AG08396 (cell line): Measurements from ENCODE around the gene ADRB1.

Experiments
- DNase-seq: peaks from one replicate; pipeline ENCODE4 v3.0.0; 2012; ENCODE audit warnings: low spot score, mixed read lengths

The ADRB1 gene

GRCh38 chr10:114043532-114044246 lies at the start of gene ADRB1:
ADRB1 (plus strand) TSS chr10:114043866; CDS start chr10:114044133, 267 bp downstream.
- peak; percentile 48 for DNase-seq

- no peak for DNase-seq
Observed at GRCh38 chr10:113995201-113995600, 48.5 kb upstream of the ADRB1 start.

GRCh38 chr10:113997428-113997827 lies 46.2 kb upstream of the ADRB1 start:
- DNase-seq: no peak

- DNase-seq: no peak
Observed at GRCh38 chr10:113999531-113999930, 44.1 kb upstream of the ADRB1 start.

GRCh38 chr10:114000457-114001010 lies 43.1 kb upstream of the ADRB1 start:
- no peak for DNase-seq

DNA sequence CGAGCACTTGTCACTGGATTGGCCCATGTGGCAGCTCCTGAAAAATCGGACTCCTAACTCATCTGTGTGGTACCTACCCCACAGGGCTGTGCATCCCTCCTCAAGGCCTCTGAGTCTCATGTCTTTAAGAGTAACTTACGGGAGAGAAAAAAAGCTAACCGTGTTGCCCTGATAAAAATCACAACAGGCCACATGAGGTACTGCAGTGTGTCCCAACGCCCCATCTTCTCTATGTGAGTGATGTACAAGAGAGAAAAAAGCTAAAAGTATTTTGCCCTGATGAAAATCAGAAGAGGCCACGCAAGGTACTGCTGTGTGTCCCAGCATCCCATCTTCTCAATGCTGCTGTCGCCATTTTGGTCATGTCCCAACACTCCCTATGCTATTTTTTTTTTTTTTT lies 41.2 kb upstream of the ADRB1 start:
- DNase-seq: no peak

DNA sequence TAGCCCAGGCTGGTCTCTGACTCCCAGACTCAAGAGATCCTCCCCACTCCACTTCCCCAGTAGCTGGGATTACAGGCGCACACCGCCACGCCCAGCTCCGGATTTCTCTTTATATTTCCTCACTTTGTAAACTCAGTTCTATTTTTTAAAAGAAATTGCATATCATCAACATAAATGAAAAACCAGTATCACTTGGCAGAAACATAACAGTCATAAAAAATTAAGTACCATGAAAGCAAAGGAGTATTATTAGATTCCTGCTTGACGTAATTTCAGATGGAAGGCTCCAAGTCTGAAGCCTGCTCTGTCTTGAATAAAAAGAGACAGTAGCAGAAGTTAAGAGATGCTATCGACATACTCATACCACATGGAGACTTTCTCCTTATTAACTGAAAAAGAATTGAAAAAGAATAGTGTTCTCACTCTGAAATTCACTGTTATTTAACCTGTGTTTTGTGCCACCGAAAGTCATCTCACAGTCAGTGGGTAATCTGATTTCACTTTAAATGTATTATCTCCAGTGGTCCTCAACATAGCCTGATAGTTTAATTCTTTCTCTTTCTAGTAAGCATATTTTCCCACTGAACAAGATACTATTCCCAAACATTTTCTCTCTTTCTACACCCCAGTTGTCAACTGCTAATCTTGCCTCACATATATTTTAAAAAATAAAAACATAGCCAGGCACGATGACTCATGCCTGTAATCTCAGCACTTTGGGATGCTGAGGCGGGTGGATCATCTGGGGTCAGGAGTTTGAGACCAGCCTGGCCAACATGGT lies 40.3 kb upstream of the ADRB1 start:
- DNase-seq: no peak

DNA sequence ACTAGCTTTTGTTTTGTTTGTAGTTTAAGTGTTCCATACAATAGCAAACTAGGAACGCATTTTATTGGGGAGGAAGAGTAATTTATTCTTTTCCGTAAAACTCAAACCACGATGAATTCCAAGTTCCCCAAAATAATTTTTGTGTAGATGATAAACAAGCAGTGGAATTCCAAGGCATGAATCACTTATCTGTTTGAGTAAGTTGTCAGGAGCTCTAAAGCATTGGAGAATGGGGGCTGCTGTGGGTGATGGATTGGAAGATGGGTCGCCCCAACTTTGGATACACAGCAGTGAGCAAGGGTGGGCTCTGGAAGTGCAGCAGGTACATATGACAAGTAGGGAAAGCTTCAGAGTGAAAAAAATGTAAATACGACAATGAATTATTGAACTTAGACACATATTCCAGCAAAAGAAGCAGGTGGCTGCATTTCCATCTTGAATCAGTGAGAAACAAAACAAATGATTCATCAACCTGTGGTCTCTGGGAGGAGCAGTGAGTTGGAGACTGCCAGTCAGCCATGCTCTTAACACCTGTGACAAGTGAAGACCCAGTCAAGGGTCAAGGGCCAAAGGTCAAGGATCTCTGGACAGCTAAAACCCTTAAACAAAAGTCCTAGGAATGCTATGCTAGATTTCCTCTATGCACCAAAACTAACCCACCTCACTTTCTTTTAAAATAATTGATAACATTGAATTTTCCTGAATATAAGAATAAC lies 34.2 kb upstream of the ADRB1 start:
- DNase-seq: no peak

DNA sequence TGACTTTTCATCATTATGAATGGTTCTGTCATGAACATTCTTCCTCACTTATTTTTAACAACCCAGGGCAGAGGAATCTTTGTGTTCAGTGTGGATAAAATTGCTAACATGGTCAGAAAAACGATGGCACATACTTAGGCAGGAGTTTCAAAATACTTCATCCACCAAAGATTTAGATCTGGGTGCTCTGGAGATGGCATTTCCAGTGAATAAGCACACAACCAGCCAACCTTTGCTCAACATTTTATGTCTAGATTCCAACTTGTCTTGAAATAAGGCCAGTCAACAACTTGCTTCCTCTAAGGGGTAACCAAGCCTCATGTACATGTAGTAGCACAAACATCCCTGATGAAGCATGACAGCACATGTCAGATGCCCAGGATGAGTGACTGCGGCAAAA lies 33.4 kb upstream of the ADRB1 start:
- no peak for DNase-seq

DNA sequence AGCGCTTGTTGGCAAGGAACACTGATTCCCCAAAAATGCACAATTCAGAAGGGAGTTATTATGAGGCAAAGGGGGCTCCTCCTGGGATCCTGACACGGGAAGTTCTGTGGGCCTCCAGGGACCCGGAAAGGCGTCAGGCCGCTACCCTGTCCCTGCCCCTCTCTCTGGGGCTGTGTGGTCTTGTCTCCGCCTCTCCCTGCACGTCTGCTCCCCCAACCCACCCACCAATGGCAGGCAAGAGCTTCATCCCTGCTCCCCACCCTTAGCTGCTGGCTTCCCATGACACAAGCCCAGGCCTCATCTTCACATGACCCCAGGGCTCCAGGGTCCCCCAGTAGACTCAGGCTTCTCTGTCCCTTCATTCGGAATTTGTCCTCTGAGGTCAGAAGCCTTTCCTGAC lies 31.0 kb upstream of the ADRB1 start:
- DNase-seq: no peak

- no peak for DNase-seq
Observed at GRCh38 chr10:114015708-114016107, 28.0 kb upstream of the ADRB1 start.

DNA sequence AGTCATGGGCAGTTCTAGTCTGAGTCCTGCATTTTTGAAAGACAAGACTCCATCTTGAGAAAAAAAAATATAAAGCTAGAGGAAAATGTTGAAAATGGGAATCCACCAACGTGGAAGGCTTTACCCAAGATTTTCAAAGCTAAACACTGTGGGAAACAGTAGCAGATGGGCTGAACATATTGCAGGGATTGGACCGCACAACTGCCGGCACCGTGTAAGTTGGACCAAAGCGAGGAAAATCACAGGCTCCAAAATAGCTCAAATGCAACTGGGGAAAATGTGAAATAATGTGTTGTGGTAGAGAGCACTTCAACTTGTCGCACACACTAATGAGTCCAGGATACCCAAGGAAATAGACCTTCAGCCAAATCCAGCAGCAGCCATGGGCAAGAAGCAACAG lies 26.4 kb upstream of the ADRB1 start:
- no peak for DNase-seq

GRCh38 chr10:114017873-114018272 lies 25.8 kb upstream of the ADRB1 start:
- no peak for DNase-seq

DNA sequence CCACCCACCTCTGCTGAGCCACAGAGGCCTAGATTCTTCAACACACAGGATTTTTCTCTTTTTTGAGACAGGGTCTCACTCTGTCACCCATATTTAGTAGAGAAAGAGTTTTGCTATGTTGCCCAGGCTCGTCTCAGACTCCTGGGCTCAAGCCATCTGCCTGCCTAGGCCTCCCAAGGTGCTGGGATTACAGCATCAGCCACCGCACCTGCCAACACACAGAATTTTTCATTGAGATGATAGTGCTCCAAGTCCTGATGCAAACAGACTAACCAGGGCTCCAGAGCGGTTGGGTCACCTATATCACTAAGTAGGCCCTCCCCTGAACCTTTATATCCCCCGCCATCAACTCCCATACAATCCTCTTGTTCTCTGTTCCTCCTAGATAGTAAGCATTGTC lies 24.4 kb upstream of the ADRB1 start:
- no peak for DNase-seq

DNA sequence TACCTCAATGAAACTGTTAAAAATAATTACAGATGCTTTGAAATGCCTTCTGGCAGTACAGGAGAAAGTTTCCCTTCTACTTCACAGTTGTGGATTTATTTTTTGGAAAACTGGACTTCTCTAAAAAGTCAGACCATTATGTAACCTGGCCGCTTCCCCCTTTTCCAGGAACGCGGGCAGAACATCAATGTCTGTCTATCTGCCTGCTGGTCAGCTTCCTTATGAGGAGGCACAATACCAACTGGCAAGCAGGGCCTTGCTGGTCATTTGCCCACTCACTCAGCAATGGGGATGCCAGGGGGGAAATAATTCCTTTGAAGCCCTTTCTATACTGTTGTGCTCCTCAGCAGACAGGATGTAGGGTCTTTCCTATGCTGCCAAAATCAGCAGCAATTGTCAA lies 22.5 kb upstream of the ADRB1 start:
- DNase-seq: no peak

GRCh38 chr10:114021717-114022680 lies 21.7 kb upstream of the ADRB1 start:
- DNase-seq: no peak

DNA sequence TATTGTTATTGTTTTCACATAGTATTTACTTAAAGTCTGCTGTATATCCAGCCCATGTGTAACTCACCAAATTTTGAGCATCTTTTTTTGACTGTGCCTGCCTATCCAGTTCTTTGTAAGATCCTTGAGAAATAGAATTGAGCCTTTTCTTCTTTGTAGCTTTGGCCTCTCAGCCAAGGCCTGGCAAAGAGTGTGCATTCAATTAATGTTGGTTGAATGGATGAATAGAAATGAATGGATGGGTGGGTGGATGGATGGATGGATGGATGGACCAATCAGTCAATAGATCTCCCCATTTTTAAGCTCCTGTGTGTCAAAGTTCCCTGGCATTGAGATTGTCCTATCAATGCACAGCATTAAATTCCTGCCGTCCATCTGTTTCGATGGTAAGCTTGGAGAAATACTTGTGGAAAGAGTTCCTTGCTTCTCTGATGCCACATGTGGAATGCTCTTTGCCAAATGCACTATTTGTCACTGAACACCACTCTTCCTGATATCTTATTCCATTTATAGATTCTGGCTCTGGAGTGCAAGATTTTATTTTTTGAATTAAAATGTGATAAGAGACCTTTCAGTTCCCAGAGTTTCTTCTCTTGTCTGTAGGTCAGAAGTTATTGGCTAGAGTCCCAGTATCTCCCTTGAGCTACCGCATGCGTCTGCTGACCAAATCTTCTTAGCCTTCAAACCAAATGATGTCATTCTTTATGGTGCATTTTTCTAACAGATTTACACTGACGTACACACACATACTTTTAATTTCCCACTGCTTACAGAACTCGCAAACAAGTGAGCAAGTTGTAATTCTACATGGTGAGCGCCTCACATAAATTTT lies 20.7 kb upstream of the ADRB1 start:
- DNase-seq: no peak

DNA sequence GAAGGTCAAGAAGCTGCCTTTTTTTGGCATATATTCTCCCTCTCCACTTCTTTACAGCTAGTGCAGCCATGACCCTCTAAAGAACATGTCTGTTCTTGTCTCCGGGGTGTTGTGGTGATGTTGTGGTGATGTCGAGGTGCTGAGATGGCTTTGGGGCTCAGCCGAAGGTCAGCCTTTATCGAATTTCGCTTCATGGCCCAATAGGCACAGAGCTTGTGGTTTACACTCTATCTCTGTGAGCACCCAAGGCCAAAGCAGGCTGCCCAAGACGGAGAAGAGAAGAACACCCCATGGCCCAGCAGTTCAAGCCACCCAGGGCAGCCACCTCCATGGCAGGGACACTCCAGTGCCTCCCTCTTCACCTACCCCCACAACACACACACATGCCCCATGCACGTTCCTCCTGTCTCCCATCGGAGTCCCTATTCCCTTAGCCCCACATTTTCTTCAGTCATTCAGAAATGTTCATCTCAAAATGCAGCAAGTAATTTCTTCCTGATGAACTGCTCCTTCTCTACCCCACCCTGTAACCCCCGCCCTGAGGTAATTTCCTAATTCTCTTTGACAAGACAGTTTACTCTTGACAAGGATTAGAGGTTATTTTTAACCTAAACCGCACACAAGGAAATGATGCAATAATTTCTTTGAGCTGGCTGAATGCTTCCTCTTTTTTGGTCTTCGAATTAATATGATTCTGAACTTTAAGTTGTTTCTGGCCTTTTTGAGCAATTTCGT lies 18.6 kb upstream of the ADRB1 start:
- no peak for DNase-seq

DNA sequence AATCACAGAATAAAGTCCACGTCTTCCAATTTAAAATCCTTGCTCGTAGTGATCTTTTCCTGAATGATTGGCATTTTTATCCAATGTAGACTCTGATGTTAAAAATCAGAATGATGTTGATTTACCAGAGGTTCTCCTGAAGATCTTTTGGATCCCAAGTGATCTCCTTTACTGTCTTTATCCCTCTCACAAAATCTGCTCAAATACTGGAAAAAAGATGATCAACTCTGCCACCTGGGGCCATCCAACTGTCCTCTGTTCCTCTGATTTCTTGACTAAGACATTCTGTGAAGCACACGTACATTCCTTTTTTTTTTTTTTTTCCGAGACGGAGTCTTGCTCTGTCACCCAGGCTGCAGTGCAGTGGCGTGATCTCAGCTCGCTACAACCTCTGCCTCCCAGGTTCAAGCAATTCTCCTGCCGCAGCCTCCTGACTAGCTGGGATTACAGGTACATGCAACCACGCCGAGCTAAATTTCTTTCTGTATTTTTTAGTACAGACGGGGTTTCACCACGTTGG lies 18.0 kb upstream of the ADRB1 start:
- no peak for DNase-seq
